ENCODE measurements around the gene EGLN2.
"Not testable (repeated sequence)": the region's sequence is repeated elsewhere in the genome, so short reads cannot be mapped to it uniquely, and the experiment has no call there.

DNA sequence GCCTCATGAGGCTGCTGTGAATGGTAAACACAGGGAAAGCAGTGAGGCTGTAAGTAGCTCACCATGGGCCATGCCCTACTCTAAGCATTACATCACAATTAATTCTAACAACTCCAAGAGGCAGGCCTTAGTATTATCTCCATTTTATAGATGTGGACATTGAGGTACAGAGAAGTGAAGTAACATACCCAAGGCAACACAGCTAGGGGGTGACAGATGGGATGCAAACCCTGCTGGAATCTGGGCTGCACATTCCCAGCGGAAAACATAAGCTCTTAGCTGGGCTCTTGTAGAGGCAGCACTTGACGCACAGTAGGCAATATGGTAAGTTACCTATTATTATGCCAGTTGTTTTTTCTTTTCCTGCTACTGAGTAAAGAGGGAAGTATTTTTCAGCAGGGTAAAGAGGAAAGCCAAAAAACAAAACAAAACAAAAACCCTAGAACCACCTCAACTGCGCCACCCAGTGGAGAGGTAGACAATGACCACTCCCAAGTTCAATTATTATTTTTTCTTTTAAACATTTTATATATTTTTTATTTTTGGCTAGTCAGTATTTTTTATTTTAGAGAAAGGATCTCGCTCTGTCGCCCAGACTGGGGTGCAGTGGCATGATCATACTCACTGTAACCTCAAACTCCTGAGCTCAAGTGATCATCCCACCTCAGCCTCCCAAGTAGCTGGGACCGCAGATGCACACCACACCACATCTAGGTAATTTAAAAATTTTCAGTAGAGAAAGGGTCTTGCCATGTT is 20.7 kb downstream of the EGLN2 start:
- not testable (repeated sequence) for TF ChIP-seq POLR2A (IDR thresholded peaks at IDR 0.05; ENCODE audit: low read depth, low read length); EZH2 (IDR thresholded peaks at IDR 0.05; ENCODE audit: borderline replicate concordance, low read depth, low read length, severe bottlenecking); POLR2AphosphoS5 (IDR thresholded peaks at IDR 0.05; ENCODE audit: insufficient read depth, low read depth, low read length); JUN (IDR thresholded peaks at IDR 0.05; ENCODE audit: borderline replicate concordance, insufficient read depth, insufficient read length, low read depth); FOS (IDR thresholded peaks at IDR 0.05; ENCODE audit: borderline replicate concordance, insufficient read depth, low read length); MYC (IDR thresholded peaks at IDR 0.05; ENCODE audit: low read depth, low read length); GATA2 (IDR thresholded peaks at IDR 0.05; ENCODE audit: insufficient read depth, insufficient read length, low read depth, low read length)
- TF ChIP-seq, protein P1, sequence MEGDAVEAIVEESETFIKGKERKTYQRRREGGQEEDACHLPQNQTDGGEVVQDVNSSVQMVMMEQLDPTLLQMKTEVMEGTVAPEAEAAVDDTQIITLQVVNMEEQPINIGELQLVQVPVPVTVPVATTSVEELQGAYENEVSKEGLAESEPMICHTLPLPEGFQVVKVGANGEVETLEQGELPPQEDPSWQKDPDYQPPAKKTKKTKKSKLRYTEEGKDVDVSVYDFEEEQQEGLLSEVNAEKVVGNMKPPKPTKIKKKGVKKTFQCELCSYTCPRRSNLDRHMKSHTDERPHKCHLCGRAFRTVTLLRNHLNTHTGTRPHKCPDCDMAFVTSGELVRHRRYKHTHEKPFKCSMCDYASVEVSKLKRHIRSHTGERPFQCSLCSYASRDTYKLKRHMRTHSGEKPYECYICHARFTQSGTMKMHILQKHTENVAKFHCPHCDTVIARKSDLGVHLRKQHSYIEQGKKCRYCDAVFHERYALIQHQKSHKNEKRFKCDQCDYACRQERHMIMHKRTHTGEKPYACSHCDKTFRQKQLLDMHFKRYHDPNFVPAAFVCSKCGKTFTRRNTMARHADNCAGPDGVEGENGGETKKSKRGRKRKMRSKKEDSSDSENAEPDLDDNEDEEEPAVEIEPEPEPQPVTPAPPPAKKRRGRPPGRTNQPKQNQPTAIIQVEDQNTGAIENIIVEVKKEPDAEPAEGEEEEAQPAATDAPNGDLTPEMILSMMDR (IDR thresholded peaks at IDR 0.05; ENCODE audit: extremely low read depth in 1 of 2, insufficient read depth in 1 of 2, low read depth in 1 of 2, low read length in 2 of 2), result peak; percentile 50 to 58
- TF ChIP-seq, protein P2, sequence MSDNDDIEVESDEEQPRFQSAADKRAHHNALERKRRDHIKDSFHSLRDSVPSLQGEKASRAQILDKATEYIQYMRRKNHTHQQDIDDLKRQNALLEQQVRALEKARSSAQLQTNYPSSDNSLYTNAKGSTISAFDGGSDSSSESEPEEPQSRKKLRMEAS (IDR thresholded peaks at IDR 0.05; ENCODE audit: insufficient read depth, insufficient read length), result not testable (repeated sequence)

Measured in endothelial cell of umbilical vein (primary cell).